Dermis blood vessel endothelial cell (primary cell): ENCODE measurements around the gene FHL3. TPM values are rescaled to one million over a fixed set of nuclear protein-coding genes. Genes with fewer than 3 reads are reported as not detected.
"Not testable (repeated sequence)": the region's sequence is repeated elsewhere in the genome, so short reads cannot be mapped to it uniquely, and the experiment has no call there.

Source experiments
- DNase-seq: peaks from one replicate; pipeline ENCODE4 v3.0.0; 2010
- total RNA-seq: library from RNA; depleted of rRNA; stranded (reverse); fragments of >200 nt; gene quantifications from 2 replicates; pipeline ENCODE4 v1.2.3, GENCODE V29; 2014

The FHL3 gene
- total RNA-seq, 1 donor from 2014 or later: 12.4 TPM

- DNase-seq: no peak
Observed at GRCh38 chr1:38034871-38035270, 29.6 kb upstream of the FHL3 start.

GRCh38 chr1:38032992-38033391 lies 27.7 kb upstream of the FHL3 start:
- not testable (repeated sequence) for DNase-seq

- no peak for DNase-seq
Observed at GRCh38 chr1:38031513-38031866, 26.2 kb upstream of the FHL3 start.

- no peak for DNase-seq
Observed at GRCh38 chr1:38030596-38031512, 25.5 kb upstream of the FHL3 start.

- peak; percentile 74 for DNase-seq
Observed at GRCh38 chr1:38029685-38030511, 24.6 kb upstream of the FHL3 start.

- peak; percentile 34 for DNase-seq
Observed at GRCh38 chr1:38029081-38029681, 23.9 kb upstream of the FHL3 start.

GRCh38 chr1:38028671-38029070 lies 23.4 kb upstream of the FHL3 start:
- no peak for DNase-seq

GRCh38 chr1:38028105-38028591 lies 22.8 kb upstream of the FHL3 start:
- no peak for DNase-seq

GRCh38 chr1:38027201-38028104 lies 22.1 kb upstream of the FHL3 start:
- DNase-seq: no peak

GRCh38 chr1:38026592-38027200 lies 21.4 kb upstream of the FHL3 start:
- peak; percentile 78 for DNase-seq

GRCh38 chr1:38025664-38026063 lies 20.4 kb upstream of the FHL3 start:
- no peak for DNase-seq

- peak; percentile 39 for DNase-seq
Observed at GRCh38 chr1:38025233-38025632, 19.9 kb upstream of the FHL3 start.

- no peak for DNase-seq
Observed at GRCh38 chr1:38022810-38023209, 17.5 kb upstream of the FHL3 start.

GRCh38 chr1:38021969-38022368 lies 16.7 kb upstream of the FHL3 start:
- no peak for DNase-seq

GRCh38 chr1:38020396-38020795 lies 15.1 kb upstream of the FHL3 start:
- no peak for DNase-seq

- peak; percentile 62 for DNase-seq
Observed at GRCh38 chr1:38018864-38019343, 13.6 kb upstream of the FHL3 start.

- DNase-seq: peak; percentile 83
Observed at GRCh38 chr1:38015978-38016725, 10.8 kb upstream of the FHL3 start.

- DNase-seq: no peak
Observed at GRCh38 chr1:38014724-38015424, 9.6 kb upstream of the FHL3 start.

GRCh38 chr1:38014171-38014570 lies 8.9 kb upstream of the FHL3 start:
- no peak for DNase-seq

GRCh38 chr1:38013227-38013622 lies 7.9 kb upstream of the FHL3 start:
- no peak for DNase-seq
